Smooth muscle cell (in vitro differentiated cells): ENCODE data around the gene LMF2. TPM values are rescaled to one million over a fixed set of nuclear protein-coding genes. Genes with fewer than 3 reads are reported as not detected.

ENCODE experiments used
- DNase-seq: peaks from one replicate; lab custom pipeline; 2025; ENCODE audit not compliant: unreplicated experiment; lab: John Stamatoyannopoulos, UW
- H2AFZ ChIP-seq: fragments of 200-600 bp; sonication (generic); 2 replicates; pipeline ENCODE4 v1.6.0; 2016; ENCODE audit warnings: antibody characterized with exemption, low read depth, mild to moderate bottlenecking
- H3F3A ChIP-seq: fragments of 200-600 bp; sonication (generic); 2 replicates; pipeline ENCODE4 v1.6.0; 2017; ENCODE audit warnings: antibody characterized with exemption, low read depth
- H3K27ac ChIP-seq: fragments of 200-600 bp; sonication (generic); 2 replicates; pipeline ENCODE4 v1.5.1; 2016; ENCODE audit warnings: low read depth, mild to moderate bottlenecking
- H3K27me3 ChIP-seq: fragments of 200-600 bp; sonication (generic); 2 replicates; pipeline ENCODE4 v1.6.1; 2016; ENCODE audit warnings: low read depth, mild to moderate bottlenecking
- H3K36me3 ChIP-seq: fragments of 200-600 bp; sonication (generic); 2 replicates; pipeline ENCODE4 v1.5.1; 2016; ENCODE audit warnings: low read depth
- H3K4me1 ChIP-seq: fragments of 200-600 bp; sonication (generic); 2 replicates; pipeline ENCODE4 v1.5.1; 2016; ENCODE audit warnings: low read depth
- H3K4me2 ChIP-seq: fragments of 200-600 bp; sonication (generic); 2 replicates; pipeline ENCODE4 v1.6.0; 2016; ENCODE audit warnings: mild to moderate bottlenecking
- H3K4me3 ChIP-seq: fragments of 200-600 bp; sonication (generic); 2 replicates; pipeline ENCODE4 v1.5.1; 2016; ENCODE audit warnings: mild to moderate bottlenecking
- H3K79me2 ChIP-seq: fragments of 200-600 bp; sonication (generic); 2 replicates; pipeline ENCODE4 v1.6.0; 2016; ENCODE audit warnings: low read depth, mild to moderate bottlenecking
- H3K9ac ChIP-seq: fragments of 200-600 bp; sonication (generic); 2 replicates; pipeline ENCODE4 v1.6.0; 2016; ENCODE audit warnings: low read depth
- H3K9me3 ChIP-seq: fragments of 200-600 bp; sonication (generic); replicated peaks from 2 replicates; pipeline ENCODE4 v1.5.1; 2016; ENCODE audit warnings: low read depth
- H4K20me1 ChIP-seq: fragments of 200-600 bp; sonication (generic); 2 replicates; pipeline ENCODE4 v1.6.0; 2016; ENCODE audit warnings: low read depth
- WGBS: methylation state at CpG from one replicate; pipeline ENCODE4 v1.1.7; 2016; ENCODE audit warnings: low lambda C conversion rate; 5-methylcytosine and 5-hydroxymethylcytosine counted together
- polyA plus RNA-seq: library from polyadenylated mRNA; unstranded; fragments of >200 nt; fragmentation: Nextera tagmentation; extraction: Ambion mirVana; gene quantifications from 2 replicates; pipeline ENCODE4 v1.2.1, GENCODE V29; 2016
- total RNA-seq: library from RNA; depleted of rRNA; stranded (reverse); fragments of >200 nt; gene quantifications from 2 replicates; pipeline ENCODE4 v1.2.3, GENCODE V29; 2014
- TF ChIP-seq, protein P1 (sequence below): fragments of 200-600 bp; sonication (generic); IDR thresholded peaks from 2 replicates; pipeline ENCODE4 v1.5.1; 2017; ENCODE audit warnings: borderline replicate concordance, mild to moderate bottlenecking, antibody characterized with exemption; ENCODE audit not compliant: insufficient read depth, poor library complexity, severe bottlenecking

LMF2 gene
- total and polyA plus RNA-seq, 2 experiments from 2014 or later: 53.5 to 130 TPM

GRCh38 chr22:50528682-50529415 lies 21.3 kb upstream of the LMF2 start:
- Histone ChIP-seq H3F3A (peaks cover 61% of the 10 kb centered on the region), H3K27me3 (no peaks in the 10 kb centered on the region), H3K36me3 (no peaks in the 10 kb centered on the region), H3K79me2 (peaks cover 8% of the 10 kb centered on the region), H3K9me3 (no peaks in the 10 kb centered on the region), H3K4me3 (peak overlapping the region; percentile 69), H4K20me1 (peaks cover 23% of the 10 kb centered on the region), H2AFZ (no peak overlapping the region), H3K9ac (no peak overlapping the region), H3K27ac (peak overlapping the region; percentile 97), H3K4me1 (peaks cover 21% of the 10 kb centered on the region), H3K4me2 (peak overlapping the region; percentile 98)
- TF ChIP-seq, protein P1, sequence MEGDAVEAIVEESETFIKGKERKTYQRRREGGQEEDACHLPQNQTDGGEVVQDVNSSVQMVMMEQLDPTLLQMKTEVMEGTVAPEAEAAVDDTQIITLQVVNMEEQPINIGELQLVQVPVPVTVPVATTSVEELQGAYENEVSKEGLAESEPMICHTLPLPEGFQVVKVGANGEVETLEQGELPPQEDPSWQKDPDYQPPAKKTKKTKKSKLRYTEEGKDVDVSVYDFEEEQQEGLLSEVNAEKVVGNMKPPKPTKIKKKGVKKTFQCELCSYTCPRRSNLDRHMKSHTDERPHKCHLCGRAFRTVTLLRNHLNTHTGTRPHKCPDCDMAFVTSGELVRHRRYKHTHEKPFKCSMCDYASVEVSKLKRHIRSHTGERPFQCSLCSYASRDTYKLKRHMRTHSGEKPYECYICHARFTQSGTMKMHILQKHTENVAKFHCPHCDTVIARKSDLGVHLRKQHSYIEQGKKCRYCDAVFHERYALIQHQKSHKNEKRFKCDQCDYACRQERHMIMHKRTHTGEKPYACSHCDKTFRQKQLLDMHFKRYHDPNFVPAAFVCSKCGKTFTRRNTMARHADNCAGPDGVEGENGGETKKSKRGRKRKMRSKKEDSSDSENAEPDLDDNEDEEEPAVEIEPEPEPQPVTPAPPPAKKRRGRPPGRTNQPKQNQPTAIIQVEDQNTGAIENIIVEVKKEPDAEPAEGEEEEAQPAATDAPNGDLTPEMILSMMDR: no peak
- WGBS: 77% methylated on average over 11 of the region's 15 CpGs
- DNase-seq: no peak

GRCh38 chr22:50527921-50528681 lies 20.6 kb upstream of the LMF2 start:
- peaks cover 57% of the 10 kb centered on the region for H3F3A ChIP-seq
- H3K9me3 ChIP-seq: no peaks in the 10 kb centered on the region
- peak overlapping the region; percentile 98 for H3K4me2 ChIP-seq
- H3K4me3 ChIP-seq: no peak overlapping the region
- peak overlapping the region; percentile 97 for H3K27ac ChIP-seq
- TF ChIP-seq, protein P1: no peak
- peaks cover 17% of the 10 kb centered on the region for H3K4me1 ChIP-seq
- H3K36me3 ChIP-seq: no peaks in the 10 kb centered on the region
- H3K9ac ChIP-seq: no peak overlapping the region
- peaks cover 10% of the 10 kb centered on the region for H3K79me2 ChIP-seq
- H3K27me3 ChIP-seq: no peaks in the 10 kb centered on the region
- H2AFZ ChIP-seq: no peak overlapping the region
- DNase-seq: no peak
- H4K20me1 ChIP-seq: peaks cover 30% of the 10 kb centered on the region
- 89% methylated on average over 18 of the region's 18 CpGs for WGBS

DNA sequence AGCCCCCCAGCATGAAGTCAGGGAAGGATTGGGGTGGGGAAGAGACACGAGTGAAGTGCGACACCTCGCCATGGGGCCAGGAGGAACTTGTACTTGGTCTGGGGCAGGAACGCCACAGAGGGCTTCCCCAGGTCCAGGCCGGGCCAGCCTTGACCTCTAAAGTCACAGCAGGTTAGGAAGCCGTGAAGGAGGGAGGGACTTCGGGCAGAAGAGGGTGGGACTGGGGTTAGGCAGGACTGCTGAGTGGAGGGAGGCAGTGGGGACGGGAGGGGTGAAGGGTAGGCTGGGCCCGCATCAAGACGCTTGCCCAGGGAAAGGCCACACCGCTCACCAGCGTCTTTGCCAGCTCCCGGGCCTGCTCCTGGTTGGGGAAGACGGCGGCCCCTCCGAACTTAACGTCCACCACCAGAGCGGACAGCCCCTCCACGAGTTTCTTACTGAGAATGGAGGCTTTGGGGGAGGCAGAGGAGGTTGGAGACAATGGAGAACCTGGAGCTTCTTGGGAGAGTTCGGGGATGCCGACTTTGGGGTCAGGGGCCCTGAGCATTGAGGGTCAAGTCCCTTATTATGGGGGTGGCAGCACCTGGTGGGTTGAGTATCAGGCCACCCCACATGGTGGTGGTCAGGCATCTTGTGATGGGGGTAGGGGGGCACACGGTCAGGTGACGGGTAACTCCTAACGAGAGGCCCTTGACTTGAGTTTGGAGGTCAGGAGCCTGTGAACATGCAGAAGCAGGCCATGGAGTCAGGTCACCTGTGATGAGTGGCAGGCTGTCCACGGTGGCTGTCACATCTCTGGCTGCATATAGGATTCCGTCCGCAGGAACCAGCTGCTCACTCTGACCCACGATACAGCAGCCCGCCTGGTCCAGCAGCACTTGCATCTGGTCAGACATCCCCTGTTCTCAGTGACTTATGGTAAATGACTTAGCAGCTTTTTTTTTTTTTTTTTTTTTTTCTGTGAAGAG lies 19.6 kb upstream of the LMF2 start:
- TF ChIP-seq, protein P1: no peak

More for the DNA sequence above, 19.6 kb upstream of the LMF2 start:
- Histone ChIP-seq H4K20me1 (peaks cover 33% of the 10 kb centered on the region), H3K27ac (peak overlapping the region; percentile 63), H3K36me3 (no peaks in the 10 kb centered on the region), H3K9ac (peak overlapping the region; percentile 64), H2AFZ (no peak overlapping the region), H3K27me3 (no peaks in the 10 kb centered on the region), H3K79me2 (peaks cover 10% of the 10 kb centered on the region), H3F3A (peaks cover 48% of the 10 kb centered on the region), H3K9me3 (no peaks in the 10 kb centered on the region), H3K4me1 (peaks cover 7% of the 10 kb centered on the region), H3K4me2 (peak overlapping the region; percentile 98), H3K4me3 (peak overlapping the region; percentile 79)
- DNase-seq: no peak
- WGBS: 46% methylated on average over 29 of the region's 29 CpGs
